ENCODE results near the gene MATCAP1.

MATCAP1 gene

DNA sequence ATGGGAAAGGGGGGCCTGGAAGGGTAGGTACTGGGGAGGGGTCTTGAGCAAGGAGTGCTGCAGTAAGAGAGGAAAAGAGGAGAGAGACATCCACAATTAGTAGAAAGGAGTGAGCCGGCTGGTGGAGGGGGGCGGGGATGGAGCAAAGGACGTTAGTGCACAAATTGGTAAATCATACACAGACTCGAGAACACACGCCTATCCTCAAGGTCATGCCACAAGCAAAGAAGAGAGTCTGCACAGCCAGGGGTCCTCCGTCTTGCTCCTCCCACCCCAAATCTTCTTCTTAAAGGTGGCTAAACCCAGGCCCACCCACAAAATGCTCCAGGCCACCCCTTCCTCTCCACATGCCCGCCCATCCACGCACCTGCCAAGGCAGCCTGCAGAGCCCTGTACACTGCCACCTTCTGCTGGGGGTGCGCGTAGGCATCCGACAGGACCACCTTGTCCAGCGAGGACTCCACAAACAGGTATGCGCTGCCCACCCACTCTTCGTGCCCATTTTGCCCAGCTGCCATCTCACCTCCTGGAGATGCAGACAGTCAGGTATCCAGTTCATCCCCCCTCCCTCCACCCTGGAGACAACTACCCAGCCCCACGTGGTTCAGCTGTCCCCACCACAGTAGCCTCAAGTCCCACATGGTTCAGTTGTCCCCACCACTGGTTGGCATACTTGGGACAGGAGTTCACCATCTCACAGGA, 27.5 kb downstream of the MATCAP1 start:
- DNase-seq (ENCODE audit: low read depth): no peak

DNA sequence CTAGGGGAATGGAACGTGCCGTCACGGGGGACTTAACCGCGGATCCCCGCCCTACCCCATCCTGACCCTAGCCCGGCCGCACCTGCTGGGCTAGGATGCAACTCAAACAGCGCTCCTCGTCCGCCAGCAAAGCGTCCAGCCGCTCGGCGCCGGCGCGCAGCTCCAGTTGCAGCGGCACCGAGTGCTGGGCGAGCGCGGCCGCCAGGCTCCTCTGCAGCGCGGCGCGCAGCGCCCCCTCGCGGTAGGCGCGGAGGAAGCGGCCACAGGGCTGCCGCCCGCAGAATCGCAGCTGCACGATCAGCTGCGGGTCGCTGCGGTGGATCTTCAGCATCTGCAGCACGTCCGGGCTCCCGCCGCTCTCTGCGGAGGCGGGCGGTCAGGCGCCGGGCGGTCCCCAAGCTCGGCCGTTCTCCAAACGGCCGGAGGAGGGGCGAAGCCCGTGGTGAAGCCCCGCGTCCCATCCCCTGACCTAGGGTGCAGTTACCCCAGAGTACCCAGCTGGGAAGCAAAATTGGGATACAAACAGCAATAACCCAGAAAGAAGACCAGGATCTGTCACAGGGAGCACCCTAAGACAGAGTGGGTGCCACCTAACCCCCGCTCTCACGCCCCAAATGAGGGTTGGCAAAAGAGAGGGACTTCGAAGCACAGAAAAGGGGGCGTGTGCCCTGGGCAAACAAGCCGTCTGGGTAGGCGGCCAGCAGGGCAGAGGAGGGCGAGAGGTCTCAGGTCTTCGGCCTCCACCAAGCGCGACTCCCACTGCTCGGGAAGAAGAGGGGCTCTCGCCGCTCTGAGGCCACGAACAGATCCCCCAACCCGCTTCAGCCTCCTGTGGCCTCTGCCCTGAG, 28.2 kb downstream of the MATCAP1 start:
- DNase-seq (ENCODE audit: low read depth): peak; percentile 63

GRCh38 chr16:67154578-67155294, 29.0 kb downstream of the MATCAP1 start:
- DNase-seq (ENCODE audit: low read depth): no peak

- no peak for DNase-seq (ENCODE audit: low read depth)
Measured at GRCh38 chr16:67151431-67152097, 32.2 kb downstream of the MATCAP1 start.

- DNase-seq (ENCODE audit: low read depth): no peak
Measured at GRCh38 chr16:67150833-67151396, 32.8 kb downstream of the MATCAP1 start, which contains the start of gene B3GNT9. Gene B3GNT9, minus strand, starts transcription at chr16:67150998. Its CDS starts 513 bp downstream, at chr16:67150485.

DNA sequence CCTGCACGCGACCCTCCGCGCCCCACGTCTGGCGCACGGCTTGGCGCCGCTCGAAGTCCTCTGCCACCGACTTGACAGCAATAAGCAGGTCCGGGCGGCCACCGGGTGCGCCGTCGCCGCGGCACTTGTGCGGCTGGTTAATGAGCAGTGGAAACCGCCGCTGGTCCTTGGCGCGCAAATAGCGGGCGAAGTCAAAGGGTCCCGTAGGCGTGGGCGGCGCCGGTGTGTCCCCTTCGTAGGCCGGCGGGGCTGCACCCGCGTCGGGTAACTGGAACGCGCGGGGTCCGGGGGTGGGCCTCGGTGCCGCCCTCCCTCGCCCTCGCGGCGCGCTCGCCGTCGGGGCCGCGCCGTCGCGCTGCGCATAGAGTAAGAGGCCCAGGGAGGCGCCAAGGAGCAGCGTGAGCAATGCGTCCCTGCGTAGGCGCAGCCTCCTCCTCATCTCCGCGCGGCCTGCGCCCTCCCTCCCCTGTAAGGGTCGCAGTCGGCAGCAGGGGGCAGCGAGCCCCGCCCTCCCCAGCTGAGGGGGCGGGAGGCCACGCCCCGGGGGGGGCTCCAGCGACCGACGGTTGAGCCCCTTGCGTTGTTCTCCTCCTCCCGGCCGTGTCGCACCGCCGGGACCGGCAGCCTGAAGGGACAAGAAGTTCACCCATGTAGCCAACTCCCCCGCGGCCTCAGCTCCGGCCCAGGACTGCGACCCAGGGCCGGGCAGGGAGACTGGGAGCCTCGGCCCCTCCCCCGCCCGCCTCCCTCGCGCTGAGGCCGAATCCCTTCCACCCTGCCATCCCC, 33.5 kb downstream of the MATCAP1 start:
- no peak for DNase-seq (ENCODE audit: low read depth)

- DNase-seq (ENCODE audit: low read depth): no peak
Measured at GRCh38 chr16:67149276-67150046, 34.3 kb downstream of the MATCAP1 start.

DNA sequence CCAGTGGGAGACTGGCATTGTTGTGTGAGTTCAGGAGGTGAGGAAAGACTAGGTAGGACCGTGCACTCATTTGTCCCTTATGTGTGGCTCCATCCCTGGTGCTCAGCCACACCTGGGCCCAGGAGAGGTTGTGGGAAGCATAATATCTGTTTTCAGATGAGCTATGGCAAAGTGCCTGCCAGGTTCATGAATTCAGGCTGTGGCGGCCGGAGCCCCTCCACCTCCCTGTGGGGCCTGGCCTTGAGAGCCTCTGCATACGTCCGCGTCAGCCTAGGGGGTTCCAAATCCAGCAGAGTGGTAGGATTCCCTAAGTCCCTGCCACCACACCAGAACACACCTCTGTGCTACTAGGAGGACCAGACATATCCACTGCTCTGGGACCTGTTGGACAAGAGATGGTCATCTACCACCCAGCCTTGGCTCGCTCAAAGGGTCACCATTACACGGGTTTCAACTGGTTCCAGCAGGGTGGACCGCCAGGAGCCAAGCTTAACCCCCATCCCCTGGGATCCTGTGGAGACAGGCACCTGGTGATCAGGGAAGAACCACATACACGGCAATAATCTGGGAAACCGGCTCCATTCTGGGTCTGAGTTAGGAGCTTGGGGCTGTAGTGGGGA, 35.0 kb downstream of the MATCAP1 start:
- DNase-seq (ENCODE audit: low read depth): no peak

DNA sequence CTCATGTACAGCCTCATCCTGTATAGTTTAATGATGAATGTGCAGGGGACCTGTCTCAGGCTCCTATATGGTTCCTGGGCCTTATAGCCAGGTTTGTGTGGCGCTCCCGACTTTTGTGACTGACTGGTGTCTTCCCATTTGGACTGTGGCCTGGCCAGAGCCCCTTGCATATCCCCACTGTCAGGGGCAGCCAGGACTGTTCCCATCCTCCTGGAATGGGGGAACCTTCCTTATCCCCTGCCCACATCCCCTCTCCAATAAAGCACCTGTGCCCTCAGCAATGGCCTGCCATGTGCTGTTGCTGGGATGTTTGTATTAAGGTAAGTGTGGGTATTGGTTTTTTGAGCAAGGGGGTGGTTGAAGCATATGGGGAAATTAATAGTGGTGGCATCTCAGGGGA, 35.5 kb downstream of the MATCAP1 start:
- no peak for DNase-seq (ENCODE audit: low read depth)

- DNase-seq (ENCODE audit: low read depth): no peak
Measured at GRCh38 chr16:67147437-67148140, 36.2 kb downstream of the MATCAP1 start.

- no peak for DNase-seq (ENCODE audit: low read depth)
Measured at GRCh38 chr16:67146523-67147357, 37.0 kb downstream of the MATCAP1 start.

DNA sequence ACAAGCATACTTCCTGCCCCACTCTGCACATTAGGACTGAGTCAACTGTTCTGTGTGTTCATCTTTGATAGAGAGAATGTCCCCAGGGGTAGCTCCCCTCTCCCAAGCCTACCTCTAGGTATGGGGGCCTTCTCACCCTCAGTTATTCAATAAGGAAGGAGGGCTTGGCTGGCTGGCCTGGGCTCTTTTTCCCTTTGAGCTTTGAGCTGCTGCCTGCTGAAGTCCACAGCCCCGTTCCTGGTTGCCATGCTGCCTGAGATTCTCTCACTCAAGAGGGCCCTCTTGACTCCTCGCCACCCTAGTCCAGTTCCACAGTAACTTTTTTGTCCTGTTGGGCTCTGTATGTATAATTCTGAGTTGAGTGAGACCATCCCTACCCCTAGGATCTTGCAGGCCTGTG, 38.0 kb downstream of the MATCAP1 start:
- DNase-seq (ENCODE audit: low read depth): no peak

- no peak for DNase-seq (ENCODE audit: low read depth)
Measured at GRCh38 chr16:67144943-67145342, 38.8 kb downstream of the MATCAP1 start.

- no peak for DNase-seq (ENCODE audit: low read depth)
Measured at GRCh38 chr16:67142342-67142741, 41.4 kb downstream of the MATCAP1 start.

- no peak for DNase-seq (ENCODE audit: low read depth)
Measured at GRCh38 chr16:67141391-67141790, 42.4 kb downstream of the MATCAP1 start.

- DNase-seq (ENCODE audit: low read depth): no peak
Measured at GRCh38 chr16:67137605-67138004, 46.2 kb downstream of the MATCAP1 start.

DNA sequence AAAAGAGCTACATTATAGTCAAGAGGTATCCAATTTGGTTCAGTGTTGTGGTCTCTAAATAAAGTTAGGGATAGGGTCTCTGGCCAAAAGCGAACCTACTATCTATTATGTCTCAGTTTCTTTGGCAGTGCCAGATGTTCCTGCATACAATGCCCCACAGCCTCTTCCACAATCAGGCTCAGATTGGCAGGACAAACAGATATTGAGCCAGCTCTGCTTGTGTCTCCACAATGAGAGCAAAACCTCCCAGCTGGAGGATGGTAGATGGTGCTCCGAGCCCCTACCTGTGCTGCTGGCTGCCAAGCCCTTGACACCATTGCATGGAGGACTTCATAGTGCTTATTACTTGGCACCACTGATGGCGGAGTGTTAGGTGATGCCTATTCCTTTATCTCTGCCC, 54.3 kb downstream of the MATCAP1 start:
- DNase-seq (ENCODE audit: low read depth): no peak

- DNase-seq (ENCODE audit: low read depth): no peak
Measured at GRCh38 chr16:67128887-67129286, 54.9 kb downstream of the MATCAP1 start.
